ENCODE measurements around the gene AADACL2. TPM values are rescaled to one million over a fixed set of nuclear protein-coding genes. Genes with fewer than 3 reads are reported as not detected.

The AADACL2 gene
- total RNA-seq: not detected

- no peak for DNase-seq
- no peaks in the 10 kb centered on the region for H3K4me1 Mint-ChIP-seq
- H3K4me3 Mint-ChIP-seq: no peak within 1 kb of the TSS
- ChIA-PET CTCF (no interaction called here), POLR2A (no interaction called here)
- H3K9me3 Mint-ChIP-seq: no peaks in the 10 kb centered on the region
- peaks cover 2% of the 10 kb centered on the region for H3K27me3 Mint-ChIP-seq
- H3K27ac Mint-ChIP-seq: no peak within 1 kb of the TSS
- H3K36me3 Mint-ChIP-seq (ENCODE audit: low read depth): no peaks in the 10 kb centered on the region
These were observed at the start of gene AADACL2 for GRCh38 chr3:151733613-151734012. TSS of gene AADACL2 (plus strand) at chr3:151733927. CDS start at chr3:151734036, 109 bp downstream.

GRCh38 chr3:151684094-151684493 lies 49.6 kb upstream of the AADACL2 start:
- Mint-ChIP-seq H3K4me1 (no peaks in the 10 kb centered on the region), H3K4me3 (no peak overlapping the region), H3K36me3 (ENCODE audit: low read depth) (no peaks in the 10 kb centered on the region), H3K27ac (no peak overlapping the region), H3K9me3 (no peaks in the 10 kb centered on the region), H3K27me3 (no peaks in the 10 kb centered on the region)
- ChIA-PET CTCF (interaction anchor here (0.6 kb wide), 2 partner anchors 34 to 1367 kb away, joined by 3 read pairs; no protein-coding TSS in a partner anchor), POLR2A (no interaction called here)
- no peak for DNase-seq

- Mint-ChIP-seq H3K4me1 (no peaks in the 10 kb centered on the region), H3K27ac (no peak overlapping the region), H3K36me3 (ENCODE audit: low read depth) (no peaks in the 10 kb centered on the region), H3K9me3 (no peaks in the 10 kb centered on the region), H3K27me3 (no peaks in the 10 kb centered on the region), H3K4me3 (no peak overlapping the region)
- POLR2A ChIA-PET: no interaction called here
- CTCF ChIA-PET: no interaction called here
- DNase-seq: no peak
These were observed 47.5 kb upstream of the AADACL2 start for GRCh38 chr3:151686257-151686656.

GRCh38 chr3:151687076-151687475 lies 46.7 kb upstream of the AADACL2 start:
- Mint-ChIP-seq H3K4me3 (no peak overlapping the region), H3K27me3 (no peaks in the 10 kb centered on the region), H3K4me1 (no peaks in the 10 kb centered on the region), H3K27ac (no peak overlapping the region), H3K36me3 (ENCODE audit: low read depth) (no peaks in the 10 kb centered on the region), H3K9me3 (no peaks in the 10 kb centered on the region)
- ChIA-PET POLR2A (no interaction called here), CTCF (no interaction called here)
- no peak for DNase-seq

GRCh38 chr3:151688571-151688970 lies 45.2 kb upstream of the AADACL2 start:
- Mint-ChIP-seq H3K4me1 (no peaks in the 10 kb centered on the region), H3K27ac (no peak overlapping the region), H3K4me3 (no peak overlapping the region), H3K27me3 (no peaks in the 10 kb centered on the region), H3K9me3 (no peaks in the 10 kb centered on the region), H3K36me3 (ENCODE audit: low read depth) (no peaks in the 10 kb centered on the region)
- ChIA-PET POLR2A (no interaction called here), CTCF (no interaction called here)
- no peak for DNase-seq

GRCh38 chr3:151690645-151691044 lies 43.1 kb upstream of the AADACL2 start:
- Mint-ChIP-seq H3K9me3 (no peaks in the 10 kb centered on the region), H3K4me3 (no peak overlapping the region), H3K36me3 (ENCODE audit: low read depth) (no peaks in the 10 kb centered on the region), H3K27ac (no peak overlapping the region), H3K4me1 (no peaks in the 10 kb centered on the region), H3K27me3 (no peaks in the 10 kb centered on the region)
- CTCF ChIA-PET: no interaction called here
- POLR2A ChIA-PET: no interaction called here
- no peak for DNase-seq

- no peak for DNase-seq
- Mint-ChIP-seq H3K9me3 (no peaks in the 10 kb centered on the region), H3K27me3 (no peaks in the 10 kb centered on the region), H3K4me3 (no peak overlapping the region), H3K36me3 (ENCODE audit: low read depth) (no peaks in the 10 kb centered on the region), H3K4me1 (no peaks in the 10 kb centered on the region), H3K27ac (no peak overlapping the region)
- POLR2A ChIA-PET: no interaction called here
- CTCF ChIA-PET: no interaction called here
These were observed 36.2 kb upstream of the AADACL2 start for GRCh38 chr3:151697496-151697895.

GRCh38 chr3:151707216-151707615 lies 26.5 kb upstream of the AADACL2 start:
- no peak for DNase-seq
- Mint-ChIP-seq H3K36me3 (ENCODE audit: low read depth) (no peaks in the 10 kb centered on the region), H3K4me1 (no peaks in the 10 kb centered on the region), H3K9me3 (no peaks in the 10 kb centered on the region), H3K27ac (no peak overlapping the region), H3K27me3 (no peaks in the 10 kb centered on the region), H3K4me3 (no peak overlapping the region)
- ChIA-PET POLR2A (no interaction called here), CTCF (no interaction called here)

- H3K27me3 Mint-ChIP-seq: no peaks in the 10 kb centered on the region
- ChIA-PET POLR2A (no interaction called here), CTCF (no interaction called here)
- no peaks in the 10 kb centered on the region for H3K36me3 Mint-ChIP-seq (ENCODE audit: low read depth)
- DNase-seq: no peak
- H3K4me1 Mint-ChIP-seq: no peaks in the 10 kb centered on the region
- no peak overlapping the region for H3K27ac Mint-ChIP-seq
- H3K4me3 Mint-ChIP-seq: no peak overlapping the region
- no peaks in the 10 kb centered on the region for H3K9me3 Mint-ChIP-seq
These were observed 24.9 kb upstream of the AADACL2 start for GRCh38 chr3:151708868-151709267.

GRCh38 chr3:151709847-151710246 lies 23.9 kb upstream of the AADACL2 start:
- Mint-ChIP-seq H3K27me3 (no peaks in the 10 kb centered on the region), H3K4me1 (no peaks in the 10 kb centered on the region), H3K4me3 (no peak overlapping the region), H3K27ac (no peak overlapping the region), H3K9me3 (no peaks in the 10 kb centered on the region), H3K36me3 (ENCODE audit: low read depth) (no peaks in the 10 kb centered on the region)
- CTCF ChIA-PET: no interaction called here
- POLR2A ChIA-PET: no interaction called here
- no peak for DNase-seq

- Mint-ChIP-seq H3K27ac (no peak overlapping the region), H3K4me1 (no peaks in the 10 kb centered on the region), H3K4me3 (no peak overlapping the region), H3K9me3 (no peaks in the 10 kb centered on the region), H3K36me3 (ENCODE audit: low read depth) (no peaks in the 10 kb centered on the region), H3K27me3 (no peaks in the 10 kb centered on the region)
- ChIA-PET CTCF (no interaction called here), POLR2A (no interaction called here)
- DNase-seq: no peak
These were observed 12.4 kb upstream of the AADACL2 start for GRCh38 chr3:151721294-151721693.

GRCh38 chr3:151722856-151723255 lies 10.9 kb upstream of the AADACL2 start:
- Mint-ChIP-seq H3K36me3 (ENCODE audit: low read depth) (no peaks in the 10 kb centered on the region), H3K27ac (no peak overlapping the region), H3K27me3 (no peaks in the 10 kb centered on the region), H3K9me3 (no peaks in the 10 kb centered on the region), H3K4me3 (no peak overlapping the region), H3K4me1 (no peaks in the 10 kb centered on the region)
- ChIA-PET CTCF (no interaction called here), POLR2A (no interaction called here)
- no peak for DNase-seq

- Mint-ChIP-seq H3K9me3 (no peaks in the 10 kb centered on the region), H3K4me1 (no peaks in the 10 kb centered on the region), H3K36me3 (ENCODE audit: low read depth) (no peaks in the 10 kb centered on the region), H3K27me3 (no peaks in the 10 kb centered on the region), H3K4me3 (no peak overlapping the region), H3K27ac (no peak overlapping the region)
- no peak for DNase-seq
- CTCF ChIA-PET: no interaction called here
- POLR2A ChIA-PET: no interaction called here
These were observed 8.9 kb upstream of the AADACL2 start for GRCh38 chr3:151724576-151725562.

GRCh38 chr3:151726016-151726415 lies 7.7 kb upstream of the AADACL2 start:
- no peaks in the 10 kb centered on the region for H3K27me3 Mint-ChIP-seq
- no peaks in the 10 kb centered on the region for H3K36me3 Mint-ChIP-seq (ENCODE audit: low read depth)
- H3K27ac Mint-ChIP-seq: no peak overlapping the region
- CTCF ChIA-PET: interaction anchor here (0.6 kb wide), 1 partner anchor 704 kb away, joined by 3 read pairs; no protein-coding TSS in a partner anchor
- POLR2A ChIA-PET: no interaction called here
- DNase-seq: no peak
- H3K4me1 Mint-ChIP-seq: no peaks in the 10 kb centered on the region
- no peaks in the 10 kb centered on the region for H3K9me3 Mint-ChIP-seq
- H3K4me3 Mint-ChIP-seq: no peak overlapping the region
